T-cell (primary cell): ENCODE measurements around the gene CRTC1. TPM values are rescaled to one million over a fixed set of nuclear protein-coding genes. Genes with fewer than 3 reads are reported as not detected.

Experiments used
- ATAC-seq, 4 experiments: fragments of 200-7000 bp in 3 of 4; fragments of 150-1000 bp in 1 of 4; cut with Tn5 transposase; replicated peaks in 1 of 4; 1 replicate in 3 of 4; 2 replicates in 1 of 4; pipeline ENCODE4 v1.10.0; 2021; ENCODE audit warnings: moderate library complexity in 3 of 4, mild to moderate bottlenecking in 2 of 4, moderate number of reproducible peaks in 1 of 4
- CTCF ChIA-PET, 2 donors: fragments of 300-600 bp; sonication (Branson Sonifier 250); formaldehyde crosslinking; loops; one replicate each; lab custom pipeline; 2022; ENCODE audit warnings: antibody characterized with exemption in 2 of 2; lab: Charles Lee
- POLR2A ChIA-PET, 2 donors: fragments of 300-600 bp; sonication (Branson Sonifier 250); formaldehyde crosslinking; loops; one replicate each; lab custom pipeline; 2022; ENCODE audit warnings: antibody characterized with exemption in 2 of 2; lab: Charles Lee
- DNase-seq, 35 experiments: peaks; one replicate each; pipeline versions ENCODE4 v3.0.0 to v3.0.0-alpha.2; 2013 to 2023
- H3K27ac ChIP-seq: one replicate; pipeline ENCODE4 v1.5.1; 2013; ENCODE audit warnings: low read length
- H3K27me3 ChIP-seq, 2 experiments: replicated peaks in 1 of 2; 1 replicate in 1 of 2; 2 replicates in 1 of 2; pipeline versions ENCODE4 v1.6.1 to v1.7.0; 2013; ENCODE audit warnings: low read length in 1 of 2, mixed read lengths in 1 of 2; ENCODE audit not compliant: control insufficient read depth in 2 of 2, insufficient read depth in 2 of 2; ENCODE audit errors: extremely low read depth in 1 of 2
- H3K36me3 ChIP-seq, 2 donors: 1 replicate in 1 of 2; 2 replicates in 1 of 2; pipeline versions ENCODE4 v1.6.1 to v1.7.0; 2013; ENCODE audit warnings: low read length in 1 of 2; ENCODE audit not compliant: control insufficient read depth in 2 of 2, insufficient read depth in 1 of 2; ENCODE audit errors: extremely low read depth in 1 of 2
- H3K4me1 ChIP-seq, 2 experiments: 1 replicate in 1 of 2; 2 replicates in 1 of 2; pipeline versions ENCODE4 v1.6.1 to v1.7.0; 2013; ENCODE audit warnings: low read length in 2 of 2, mixed read lengths in 1 of 2; ENCODE audit not compliant: insufficient read depth in 2 of 2, control insufficient read depth in 1 of 2; ENCODE audit errors: extremely low read depth in 1 of 2
- H3K4me3 ChIP-seq, 2 donors: 1 replicate in 1 of 2; 2 replicates in 1 of 2; pipeline versions ENCODE4 v1.5.1 to v1.7.0; 2013; ENCODE audit warnings: mild to moderate bottlenecking in 2 of 2, low read length in 1 of 2, moderate library complexity in 1 of 2; ENCODE audit not compliant: control insufficient read depth in 1 of 2; ENCODE audit errors: extremely low read depth in 1 of 2
- H3K9me3 ChIP-seq: 2 replicates; pipeline ENCODE4 v1.7.0; 2013
- H3K27ac Mint-ChIP-seq, 2 donors: one replicate each; pipeline ENCODE4 v1.8.0; 2020 to 2021; ENCODE audit warnings: mild to moderate bottlenecking in 2 of 2, mixed read lengths in 2 of 2
- H3K27me3 Mint-ChIP-seq, 2 donors: one replicate each; pipeline ENCODE4 v1.8.0; 2021 to 2022; ENCODE audit warnings: mixed read lengths in 2 of 2
- H3K36me3 Mint-ChIP-seq: one replicate; pipeline ENCODE4 v1.8.0; 2021; ENCODE audit warnings: mixed read lengths
- H3K4me1 Mint-ChIP-seq, 3 donors: one replicate each; pipeline ENCODE4 v1.8.0; 2020 to 2022; ENCODE audit warnings: mixed read lengths in 3 of 3, mild to moderate bottlenecking in 1 of 3
- H3K4me3 Mint-ChIP-seq, 3 donors: one replicate each; pipeline ENCODE4 v1.8.0; 2020 to 2022; ENCODE audit warnings: mild to moderate bottlenecking in 3 of 3, mixed read lengths in 3 of 3, moderate library complexity in 3 of 3
- H3K9me3 Mint-ChIP-seq, 3 donors: one replicate each; pipeline ENCODE4 v1.8.0; 2020 to 2022; ENCODE audit warnings: mixed read lengths in 3 of 3
- WGBS: methylation state at CpG from one replicate; pipeline ENCODE4 v1.1.5; 2013; ENCODE audit warnings: missing lambda C conversion rate; ENCODE audit not compliant: insufficient coverage; 5-methylcytosine and 5-hydroxymethylcytosine counted together
- total RNA-seq, 35 experiments: library from RNA in 6 of 35; stranded (reverse) in 6 of 35; fragments of 120-200 nt in 1 of 35; gene quantifications; one replicate each; pipeline versions ENCODE4 v1.2.1 to v1.2.4 and lab custom pipeline; 2013 to 2026

The CRTC1 gene
- total RNA-seq, 5 donors from 2014 or later (not counting 1 experiment from before 2014, with no cell fraction given), result 19.6 to 26.9 (median 25.0) TPM

- Histone ChIP-seq H3K4me1 (peaks cover 0 to 20% of the 10 kb centered on the region in 2 experiments), H3K36me3 (peaks cover 0 to 8% of the 10 kb centered on the region in 2 donors), H3K27me3 (peaks cover 0 to 2% of the 10 kb centered on the region in 2 experiments), H3K9me3 (no peaks in the 10 kb centered on the region), H3K27ac (no peak overlapping the region), H3K4me3 (no peak overlapping the region)
- WGBS, result 57% methylated on average over 1 of the region's 1 CpG
- H3K4me1 Mint-ChIP-seq, result peaks cover 14 to 45% (median 24%) of the 10 kb centered on the region in 3 donors
- DNase-seq (no peak), ATAC-seq (no peak)
- H3K27ac Mint-ChIP-seq, result no peak overlapping the region
- H3K27me3 Mint-ChIP-seq, result no peaks in the 10 kb centered on the region
- H3K4me3 Mint-ChIP-seq, result no peak overlapping the region
- POLR2A ChIA-PET, result no interaction called here
- no peaks in the 10 kb centered on the region for H3K9me3 Mint-ChIP-seq
- CTCF ChIA-PET, result no interaction called here
- peaks cover 5% of the 10 kb centered on the region for H3K36me3 Mint-ChIP-seq
Measured at GRCh38 chr19:18651300-18651699, 32.2 kb upstream of the CRTC1 start.

DNA sequence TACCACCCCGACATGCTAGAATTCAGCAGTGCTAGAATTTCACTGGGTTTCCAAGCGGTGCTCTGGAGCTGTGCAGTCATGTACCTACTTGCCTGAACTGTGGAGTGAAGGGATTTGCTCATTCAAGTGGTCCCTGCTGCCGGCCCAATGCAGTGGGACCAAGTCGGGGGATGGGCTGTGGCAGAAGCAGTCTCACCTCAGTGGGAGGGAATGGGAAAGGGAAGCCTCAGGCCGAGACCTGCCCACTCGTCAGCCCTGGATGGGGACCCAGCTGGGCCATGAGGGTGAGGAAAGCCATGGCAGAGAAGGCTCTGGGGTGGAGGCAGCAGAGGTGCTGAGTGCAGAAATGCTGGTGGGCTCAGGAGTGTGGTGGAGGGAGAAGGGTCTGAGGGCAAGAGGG, 31.7 kb upstream of the CRTC1 start:
- H3K9me3 ChIP-seq, result no peaks in the 10 kb centered on the region
- H3K27me3 ChIP-seq, result peaks cover 0 to 2% of the 10 kb centered on the region in 2 experiments
- H3K4me1 ChIP-seq, result peaks cover 0 to 17% of the 10 kb centered on the region in 2 experiments
- Mint-ChIP-seq H3K4me1 (peaks cover 14 to 41% (median 22%) of the 10 kb centered on the region in 3 donors), H3K4me3 (no peak overlapping the region), H3K27me3 (no peaks in the 10 kb centered on the region), H3K36me3 (peaks cover 5% of the 10 kb centered on the region), H3K27ac (peak overlapping the region in 1 of 2 donors; percentile 22), H3K9me3 (no peaks in the 10 kb centered on the region)
- ATAC-seq (no peak), DNase-seq (no peak)
- peaks cover 0 to 8% of the 10 kb centered on the region in 2 donors for H3K36me3 ChIP-seq
- H3K27ac ChIP-seq, result no peak overlapping the region
- no peak overlapping the region for H3K4me3 ChIP-seq
- ChIA-PET CTCF (no interaction called here), POLR2A (interaction anchor here in 1 of 2 donors (0.6 kb wide), 1 partner anchor 77 kb away, joined by 6 read pairs; no protein-coding TSS in a partner anchor)
- WGBS, result 93% methylated on average over 5 of the region's 6 CpGs

DNA sequence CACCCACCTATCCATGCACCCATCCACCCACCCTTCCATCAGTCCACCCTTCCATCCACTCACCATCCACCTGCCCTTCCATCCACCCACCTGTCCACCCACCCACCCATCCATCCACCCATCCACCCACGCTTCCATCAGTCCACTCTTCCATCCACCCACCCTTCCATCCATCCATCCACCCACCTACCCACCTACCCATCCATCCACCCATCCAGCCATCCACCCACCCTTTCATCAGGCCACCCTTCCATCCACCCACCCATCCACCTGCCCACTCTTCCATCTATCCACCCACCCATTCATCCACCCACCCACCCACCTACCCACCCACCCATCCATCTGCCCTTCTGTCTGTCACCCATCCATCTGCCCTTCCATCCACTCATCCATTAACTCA, 29.6 kb upstream of the CRTC1 start:
- 100% methylated on average over 1 of the region's 1 CpG for WGBS

DNA sequence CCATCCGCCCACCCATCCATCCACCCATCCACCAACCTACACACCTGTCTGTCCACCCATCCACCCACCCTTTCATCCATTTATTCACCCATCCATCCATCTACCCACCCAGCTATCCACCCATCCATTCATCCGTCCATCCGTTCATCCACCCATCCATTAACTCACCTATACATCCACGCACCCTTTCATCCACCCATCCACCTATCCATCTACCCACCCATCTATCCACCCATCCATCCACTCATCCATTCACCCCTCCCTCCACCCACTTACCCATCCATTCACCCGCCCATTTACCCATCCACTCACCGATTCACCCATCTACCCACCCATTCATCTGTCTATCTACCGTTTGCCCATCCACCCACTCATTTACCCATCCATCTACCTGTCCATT, 29.0 kb upstream of the CRTC1 start:
- ChIA-PET POLR2A (no interaction called here), CTCF (no interaction called here)
- ATAC-seq (no peak), DNase-seq (no peak)
- no peak overlapping the region for H3K27ac ChIP-seq
- WGBS, result 94% methylated on average over 7 of the region's 7 CpGs
- no peaks in the 10 kb centered on the region for H3K27me3 ChIP-seq
- H3K36me3 Mint-ChIP-seq, result peaks cover 5% of the 10 kb centered on the region
- H3K4me3 Mint-ChIP-seq, result no peak overlapping the region
- H3K4me1 ChIP-seq, result peaks cover 0 to 9% of the 10 kb centered on the region in 2 experiments
- no peak overlapping the region for H3K27ac Mint-ChIP-seq
- peaks cover 0 to 8% of the 10 kb centered on the region in 2 donors for H3K36me3 ChIP-seq
- no peaks in the 10 kb centered on the region for H3K27me3 Mint-ChIP-seq
- H3K4me3 ChIP-seq, result no peak overlapping the region
- H3K9me3 Mint-ChIP-seq, result no peaks in the 10 kb centered on the region
- no peaks in the 10 kb centered on the region for H3K9me3 ChIP-seq
- peaks cover 15 to 41% (median 28%) of the 10 kb centered on the region in 3 donors for H3K4me1 Mint-ChIP-seq

More for the DNA sequence above, 29.6 kb upstream of the CRTC1 start:
- H3K4me3 Mint-ChIP-seq, result no peak overlapping the region
- Histone ChIP-seq H3K27me3 (no peaks in the 10 kb centered on the region), H3K9me3 (no peaks in the 10 kb centered on the region), H3K4me1 (peaks cover 0 to 14% of the 10 kb centered on the region in 2 experiments), H3K27ac (no peak overlapping the region), H3K4me3 (no peak overlapping the region), H3K36me3 (peaks cover 0 to 8% of the 10 kb centered on the region in 2 donors)
- POLR2A ChIA-PET, result no interaction called here
- no peak overlapping the region for H3K27ac Mint-ChIP-seq
- H3K36me3 Mint-ChIP-seq, result peaks cover 5% of the 10 kb centered on the region
- DNase-seq (no peak), ATAC-seq (no peak)
- H3K27me3 Mint-ChIP-seq, result no peaks in the 10 kb centered on the region
- peaks cover 15 to 43% (median 28%) of the 10 kb centered on the region in 3 donors for H3K4me1 Mint-ChIP-seq
- CTCF ChIA-PET, result no interaction called here
- no peaks in the 10 kb centered on the region for H3K9me3 Mint-ChIP-seq

- peaks cover 0 to 8% of the 10 kb centered on the region in 2 experiments for H3K4me1 ChIP-seq
- no peak for DNase-seq
- 98% methylated on average over 9 of the region's 13 CpGs for WGBS
- Mint-ChIP-seq H3K4me3 (no peak overlapping the region), H3K27ac (no peak overlapping the region), H3K9me3 (no peaks in the 10 kb centered on the region), H3K4me1 (peaks cover 10 to 36% (median 23%) of the 10 kb centered on the region in 3 donors), H3K27me3 (no peaks in the 10 kb centered on the region), H3K36me3 (no peaks in the 10 kb centered on the region)
- H3K9me3 ChIP-seq, result no peaks in the 10 kb centered on the region
- CTCF ChIA-PET, result no interaction called here
- POLR2A ChIA-PET, result no interaction called here
- H3K27ac ChIP-seq, result no peak overlapping the region
- H3K27me3 ChIP-seq, result no peaks in the 10 kb centered on the region
- no peak overlapping the region for H3K4me3 ChIP-seq
- ATAC-seq, result no peak
- peaks cover 0 to 5% of the 10 kb centered on the region in 2 donors for H3K36me3 ChIP-seq
Measured at GRCh38 chr19:18655173-18655844, 28.2 kb upstream of the CRTC1 start.

- CTCF ChIA-PET, result no interaction called here
- POLR2A ChIA-PET, result no interaction called here
- DNase-seq, result no peak
- H3K27me3 Mint-ChIP-seq, result no peaks in the 10 kb centered on the region
- Histone ChIP-seq H3K27ac (no peak overlapping the region), H3K36me3 (peaks cover 0 to 2% of the 10 kb centered on the region in 2 donors), H3K4me1 (peaks cover 0 to 8% of the 10 kb centered on the region in 2 experiments), H3K4me3 (no peak overlapping the region), H3K27me3 (no peaks in the 10 kb centered on the region), H3K9me3 (no peaks in the 10 kb centered on the region)
- H3K4me1 Mint-ChIP-seq, result peaks cover 13 to 34% (median 27%) of the 10 kb centered on the region in 3 donors
- H3K9me3 Mint-ChIP-seq, result no peaks in the 10 kb centered on the region
- 93% methylated on average over 13 of the region's 19 CpGs for WGBS
- no peak overlapping the region for H3K27ac Mint-ChIP-seq
- H3K36me3 Mint-ChIP-seq, result no peaks in the 10 kb centered on the region
- no peak for ATAC-seq
- H3K4me3 Mint-ChIP-seq, result no peak overlapping the region
Measured at GRCh38 chr19:18656337-18657086, 27.0 kb upstream of the CRTC1 start.
